NT2/D1 (cell line): ENCODE measurements around the gene SPATA13.

Experiments used
- SUZ12 ChIP-seq: IDR thresholded peaks from 2 replicates; pipeline ENCODE4 v1.6.1; 2011; ENCODE audit not compliant: insufficient read length, insufficient read depth; ENCODE audit errors: extremely low read depth
- YY1 ChIP-seq: IDR thresholded peaks from 2 replicates; pipeline ENCODE4 v1.6.1; 2011; ENCODE audit not compliant: insufficient read length, insufficient read depth
- ZNF274 ChIP-seq: IDR thresholded peaks from 2 replicates; pipeline ENCODE4 v1.6.1; 2011; ENCODE audit warnings: mild to moderate bottlenecking, low read depth, low read length

- TF ChIP-seq YY1: no peak
- no peak for TF ChIP-seq ZNF274
- TF ChIP-seq SUZ12: no peak
Observed at GRCh38 chr13:24276306-24276705, 115.8 kb downstream of the SPATA13 start.
